Activated naive CD8-positive, alpha-beta T cell (primary cell): Measurements from ENCODE around the gene TBC1D16.

Source experiments
- H3K27ac Mint-ChIP-seq: one replicate; pipeline ENCODE4 v1.8.0; 2021; ENCODE audit warnings: mixed read lengths
- H3K27me3 Mint-ChIP-seq: one replicate; pipeline ENCODE4 v1.8.0; 2021; ENCODE audit warnings: mixed read lengths
- H3K36me3 Mint-ChIP-seq: one replicate; pipeline ENCODE4 v1.8.0; 2021; ENCODE audit warnings: mixed read lengths
- H3K4me1 Mint-ChIP-seq: one replicate; pipeline ENCODE4 v1.8.0; 2021; ENCODE audit warnings: low read depth, mixed read lengths
- H3K4me3 Mint-ChIP-seq: one replicate; pipeline ENCODE4 v1.8.0; 2021; ENCODE audit warnings: mild to moderate bottlenecking, mixed read lengths
- H3K9me3 Mint-ChIP-seq: one replicate; pipeline ENCODE4 v1.8.0; 2021; ENCODE audit warnings: low read depth, mixed read lengths

TBC1D16 gene

DNA sequence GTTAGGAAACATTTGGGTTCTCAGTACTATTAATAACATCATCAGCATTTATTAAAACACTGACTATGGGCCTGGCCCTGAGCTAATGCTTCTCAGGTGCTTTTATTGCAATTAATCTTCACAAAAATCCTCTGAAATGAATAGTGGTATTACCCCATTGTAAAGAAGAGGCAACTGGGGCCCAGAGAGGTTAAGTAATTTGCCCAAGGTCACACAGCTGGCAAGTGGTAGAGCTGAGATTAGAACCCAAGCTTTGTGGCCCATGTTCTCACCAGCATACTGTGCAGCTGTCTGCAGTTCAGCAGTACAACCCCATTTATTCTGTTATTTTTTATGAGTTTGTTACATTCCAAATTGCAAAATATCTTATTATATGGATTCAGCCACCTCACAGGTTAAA is 82.3 kb downstream of the TBC1D16 start:
- Mint-ChIP-seq H3K27ac (no peak overlapping the region), H3K27me3 (no peaks in the 10 kb centered on the region), H3K36me3 (no peaks in the 10 kb centered on the region), H3K9me3 (no peaks in the 10 kb centered on the region), H3K4me1 (no peaks in the 10 kb centered on the region), H3K4me3 (no peak overlapping the region)

- H3K4me1 Mint-ChIP-seq, result no peaks in the 10 kb centered on the region
- no peaks in the 10 kb centered on the region for H3K27me3 Mint-ChIP-seq
- H3K36me3 Mint-ChIP-seq, result no peaks in the 10 kb centered on the region
- H3K27ac Mint-ChIP-seq, result no peak overlapping the region
- H3K4me3 Mint-ChIP-seq, result no peak overlapping the region
- H3K9me3 Mint-ChIP-seq, result no peaks in the 10 kb centered on the region
These were observed 82.8 kb downstream of the TBC1D16 start for GRCh38 chr17:79952901-79953300.

DNA sequence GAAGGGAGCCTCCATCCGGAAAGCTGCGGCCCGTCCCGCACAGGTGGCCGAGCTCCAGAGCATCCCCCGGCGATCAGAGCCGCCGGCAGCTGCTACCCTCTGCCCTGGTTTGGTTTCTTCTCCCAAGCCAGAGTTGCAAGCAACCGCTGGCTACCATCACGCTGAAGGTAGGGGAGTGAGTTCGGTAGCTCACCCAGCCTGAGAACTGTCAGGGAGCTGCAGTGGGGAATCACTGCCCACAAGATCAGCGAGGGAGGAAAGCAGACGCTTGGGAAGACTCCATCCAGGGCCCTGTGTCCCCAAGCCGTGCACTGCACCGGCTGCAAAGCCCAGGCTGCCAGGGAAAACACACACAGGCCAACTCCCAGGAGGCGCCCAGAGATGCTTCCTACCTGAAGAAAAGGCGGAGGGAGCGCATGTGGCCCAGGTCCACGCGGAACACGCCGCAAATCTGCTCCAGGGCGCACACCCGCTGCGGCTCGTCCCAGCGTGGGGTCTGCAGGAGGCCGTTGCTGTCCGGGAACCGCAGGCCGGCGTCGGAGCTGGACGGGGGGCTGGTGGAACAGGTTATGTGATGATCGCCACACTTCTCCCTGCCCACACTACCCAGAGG is 83.3 kb downstream of the TBC1D16 start:
- H3K27me3 Mint-ChIP-seq, result no peaks in the 10 kb centered on the region
- H3K27ac Mint-ChIP-seq, result no peak overlapping the region
- no peak overlapping the region for H3K4me3 Mint-ChIP-seq
- H3K4me1 Mint-ChIP-seq, result no peaks in the 10 kb centered on the region
- H3K36me3 Mint-ChIP-seq, result no peaks in the 10 kb centered on the region
- no peaks in the 10 kb centered on the region for H3K9me3 Mint-ChIP-seq

GRCh38 chr17:79951361-79952264 is 84.1 kb downstream of the TBC1D16 start:
- Mint-ChIP-seq H3K27me3 (no peaks in the 10 kb centered on the region), H3K36me3 (no peaks in the 10 kb centered on the region), H3K27ac (no peak overlapping the region), H3K4me3 (no peak overlapping the region), H3K9me3 (no peaks in the 10 kb centered on the region), H3K4me1 (no peaks in the 10 kb centered on the region)

- no peak overlapping the region for H3K27ac Mint-ChIP-seq
- H3K9me3 Mint-ChIP-seq, result no peaks in the 10 kb centered on the region
- no peak overlapping the region for H3K4me3 Mint-ChIP-seq
- H3K4me1 Mint-ChIP-seq, result no peaks in the 10 kb centered on the region
- H3K36me3 Mint-ChIP-seq, result no peaks in the 10 kb centered on the region
- H3K27me3 Mint-ChIP-seq, result no peaks in the 10 kb centered on the region
These were observed 84.9 kb downstream of the TBC1D16 start for GRCh38 chr17:79950751-79951150.

DNA sequence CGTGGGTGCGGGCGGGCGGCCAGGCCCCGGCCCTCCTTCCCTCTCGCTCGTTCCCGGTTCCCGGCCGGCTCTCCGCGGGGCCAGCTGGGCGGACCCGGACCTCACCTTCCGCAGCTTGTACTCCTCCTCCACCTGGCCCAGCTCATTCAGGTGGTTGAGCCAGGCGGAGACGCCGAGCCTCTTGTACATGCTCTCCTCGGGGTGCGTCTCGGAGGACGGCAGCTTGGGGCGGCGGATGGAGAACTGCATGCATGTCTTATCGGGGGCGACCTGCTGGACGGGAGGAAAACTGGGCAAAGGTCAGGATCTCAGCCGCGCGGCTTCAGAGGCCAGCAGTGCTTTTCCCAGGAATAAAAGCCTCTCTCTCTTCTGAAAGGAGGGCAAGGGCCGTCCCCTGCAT is 85.4 kb downstream of the TBC1D16 start:
- H3K27me3 Mint-ChIP-seq, result no peaks in the 10 kb centered on the region
- H3K4me1 Mint-ChIP-seq, result no peaks in the 10 kb centered on the region
- H3K9me3 Mint-ChIP-seq, result no peaks in the 10 kb centered on the region
- H3K4me3 Mint-ChIP-seq, result no peak overlapping the region
- H3K36me3 Mint-ChIP-seq, result no peaks in the 10 kb centered on the region
- H3K27ac Mint-ChIP-seq, result no peak overlapping the region

- H3K9me3 Mint-ChIP-seq, result no peaks in the 10 kb centered on the region
- H3K27me3 Mint-ChIP-seq, result no peaks in the 10 kb centered on the region
- no peak overlapping the region for H3K4me3 Mint-ChIP-seq
- H3K27ac Mint-ChIP-seq, result no peak overlapping the region
- H3K4me1 Mint-ChIP-seq, result no peaks in the 10 kb centered on the region
- no peaks in the 10 kb centered on the region for H3K36me3 Mint-ChIP-seq
These were observed 85.9 kb downstream of the TBC1D16 start for GRCh38 chr17:79949656-79950209.

GRCh38 chr17:79948945-79949655 is 86.6 kb downstream of the TBC1D16 start:
- Mint-ChIP-seq H3K4me1 (no peaks in the 10 kb centered on the region), H3K4me3 (no peak overlapping the region)

DNA sequence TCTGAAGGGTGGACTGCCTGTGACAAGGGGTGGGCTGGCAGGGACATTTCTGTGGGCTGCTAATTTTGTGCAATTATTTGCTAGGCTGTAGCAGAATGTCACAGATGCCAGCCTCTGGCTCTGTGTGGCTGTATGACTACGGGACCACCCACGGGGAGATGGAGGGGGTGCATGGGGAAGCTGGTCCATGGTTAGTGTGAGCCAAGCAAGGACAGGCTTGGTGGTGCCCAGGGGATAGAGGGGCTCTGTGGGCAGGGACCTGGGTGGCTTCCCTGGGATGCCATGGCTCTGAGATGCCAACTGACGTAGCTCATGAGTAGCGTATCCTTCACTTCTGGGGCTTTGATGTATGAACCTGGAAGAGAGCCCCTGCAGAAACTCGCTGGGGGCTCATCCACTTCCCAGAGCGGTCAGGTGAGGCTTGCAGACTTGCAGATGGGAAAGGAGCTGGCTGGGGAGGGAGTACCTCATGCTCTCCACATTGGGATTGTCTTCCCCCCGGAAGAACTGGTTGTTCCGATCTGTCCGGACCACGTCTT is 87.2 kb downstream of the TBC1D16 start:
- Mint-ChIP-seq H3K9me3 (no peaks in the 10 kb centered on the region), H3K36me3 (no peaks in the 10 kb centered on the region), H3K4me1 (no peaks in the 10 kb centered on the region), H3K27ac (no peak overlapping the region), H3K27me3 (no peaks in the 10 kb centered on the region), H3K4me3 (no peak overlapping the region)

More at GRCh38 chr17:79948945-79949655, 86.6 kb downstream of the TBC1D16 start:
- no peaks in the 10 kb centered on the region for H3K36me3 Mint-ChIP-seq
- no peaks in the 10 kb centered on the region for H3K9me3 Mint-ChIP-seq
- no peaks in the 10 kb centered on the region for H3K27me3 Mint-ChIP-seq
- H3K27ac Mint-ChIP-seq, result no peak overlapping the region

GRCh38 chr17:79947351-79948031 is 88.2 kb downstream of the TBC1D16 start:
- peaks cover 7% of the 10 kb centered on the region for H3K4me1 Mint-ChIP-seq
- H3K4me3 Mint-ChIP-seq, result no peak overlapping the region
- H3K36me3 Mint-ChIP-seq, result no peaks in the 10 kb centered on the region
- H3K9me3 Mint-ChIP-seq, result no peaks in the 10 kb centered on the region
- H3K27ac Mint-ChIP-seq, result no peak overlapping the region
- no peaks in the 10 kb centered on the region for H3K27me3 Mint-ChIP-seq

GRCh38 chr17:79946352-79947231 is 89.1 kb downstream of the TBC1D16 start:
- no peaks in the 10 kb centered on the region for H3K9me3 Mint-ChIP-seq
- H3K36me3 Mint-ChIP-seq, result no peaks in the 10 kb centered on the region
- no peak overlapping the region for H3K27ac Mint-ChIP-seq
- H3K4me1 Mint-ChIP-seq, result peaks cover 8% of the 10 kb centered on the region
- no peak overlapping the region for H3K4me3 Mint-ChIP-seq
- H3K27me3 Mint-ChIP-seq, result no peaks in the 10 kb centered on the region

DNA sequence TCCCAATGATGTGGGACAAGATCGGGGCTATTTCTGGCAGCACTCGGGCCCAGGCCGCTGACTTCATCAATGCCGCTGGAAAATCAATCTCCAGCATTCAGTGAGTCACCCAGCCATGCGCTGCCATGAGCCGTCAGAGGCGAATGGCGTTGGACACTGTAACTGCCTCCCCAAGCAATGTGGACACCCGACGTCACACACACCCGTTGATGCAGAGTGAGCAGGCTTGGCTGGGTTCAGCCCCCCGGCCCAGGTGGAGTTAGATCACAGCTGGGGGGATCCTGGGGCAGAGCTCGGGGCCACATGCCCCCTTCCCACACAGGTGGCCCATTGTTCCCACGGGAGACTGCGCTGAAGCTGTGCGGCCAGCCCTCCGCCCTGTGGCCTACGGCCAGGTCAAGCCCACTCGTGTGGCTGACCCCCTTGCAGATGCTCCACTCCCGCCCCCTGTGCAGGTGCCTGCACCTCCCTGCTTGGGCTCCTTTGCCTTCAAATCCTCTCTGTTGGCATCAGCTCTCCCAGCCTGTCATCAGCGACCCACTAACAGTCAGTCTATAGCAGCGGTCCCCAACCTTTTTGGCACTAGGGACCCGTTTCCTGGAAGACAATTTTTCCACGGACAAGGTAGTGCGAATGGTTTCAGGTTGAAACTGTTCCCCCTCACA is 89.9 kb downstream of the TBC1D16 start:
- H3K4me3 Mint-ChIP-seq, result no peak overlapping the region
- no peak overlapping the region for H3K27ac Mint-ChIP-seq
- H3K36me3 Mint-ChIP-seq, result no peaks in the 10 kb centered on the region
- no peaks in the 10 kb centered on the region for H3K9me3 Mint-ChIP-seq
- peaks cover 8% of the 10 kb centered on the region for H3K4me1 Mint-ChIP-seq
- H3K27me3 Mint-ChIP-seq, result no peaks in the 10 kb centered on the region

GRCh38 chr17:79944821-79945391 is 90.8 kb downstream of the TBC1D16 start:
- no peaks in the 10 kb centered on the region for H3K9me3 Mint-ChIP-seq
- peaks cover 8% of the 10 kb centered on the region for H3K4me1 Mint-ChIP-seq
- H3K27me3 Mint-ChIP-seq, result no peaks in the 10 kb centered on the region
- H3K4me3 Mint-ChIP-seq, result no peak overlapping the region
- no peak overlapping the region for H3K27ac Mint-ChIP-seq
- no peaks in the 10 kb centered on the region for H3K36me3 Mint-ChIP-seq
